Endothelial cell of umbilical vein (primary cell): Measurements from ENCODE around the gene ZEB1. TPM values are rescaled to one million over a fixed set of nuclear protein-coding genes. Genes with fewer than 3 reads are reported as not detected.
A peak's percentile ranks its signal among the peaks of the same experiment; 100 is the strongest.

Experiments used
- Bru-seq: library from RNA; stranded (reverse); fragments of 400-500 nt; gene quantifications from one replicate; lab custom pipeline; 2021; lab: Mats Ljungman, UMichigan
- BruChase-seq, 2 experiments: library from RNA; stranded (reverse); fragments of 400-500 nt; gene quantifications; one replicate each; lab custom pipeline; 2021; lab: Mats Ljungman, UMichigan
- BruUV-seq: library from RNA; stranded (reverse); fragments of 400-500 nt; replicated peaks from 2 replicates; lab custom pipeline; 2021; lab: Mats Ljungman, UMichigan
- CTCF ChIA-PET: fragments of 300-600, 350-600 bp; sonication (Branson Sonifier 250); formaldehyde crosslinking; loops from one replicate; lab custom pipeline; 2021; ENCODE audit warnings: antibody characterized with exemption, inconsistent platforms; lab: Charles Lee
- POLR2A ChIA-PET: fragments of 300-600, 350-600 bp; sonication (Branson Sonifier 250); formaldehyde crosslinking; loops from one replicate; lab custom pipeline; 2021; ENCODE audit warnings: antibody characterized with exemption, inconsistent platforms; lab: Charles Lee
- DNase-seq: peaks from one replicate; pipeline ENCODE4 v3.0.0-alpha.2; 2011; ENCODE audit warnings: low read depth, low spot score
- FAIRE-seq: peaks from 2 replicates; lab custom pipeline; 2011; peaks lifted over from hg19 to GRCh38; lab: Jason Lieb, UNC
- H2AFZ ChIP-seq: 2 replicates; pipeline ENCODE4 v1.6.0; 2012; ENCODE audit warnings: low read depth, low read length, control low read depth, inconsistent platforms
- H3K27ac ChIP-seq: 2 replicates; pipeline ENCODE4 v1.5.1; 2011; ENCODE audit warnings: low read depth, mild to moderate bottlenecking, control low read depth, low read length, moderate library complexity; ENCODE audit not compliant: insufficient read depth
- H3K27me3 ChIP-seq, 2 experiments: 2 replicates each; pipeline versions ENCODE4 v1.6.0 to v1.6.1; 2011; ENCODE audit warnings: low read length in 2 of 2, mixed read lengths in 1 of 2; ENCODE audit not compliant: control insufficient read depth in 2 of 2, insufficient read depth in 2 of 2
- H3K36me3 ChIP-seq, 2 experiments: 2 replicates in 1 of 2; 3 replicates in 1 of 2; pipeline ENCODE4 v1.5.1; 2011; ENCODE audit warnings: low read length in 2 of 2, mild to moderate bottlenecking in 1 of 2, moderate library complexity in 1 of 2; ENCODE audit not compliant: control insufficient read depth in 2 of 2, insufficient read depth in 2 of 2; ENCODE audit errors: extremely low read depth in 1 of 2
- H3K4me1 ChIP-seq: 3 replicates; pipeline ENCODE4 v1.5.1; 2011; ENCODE audit warnings: mild to moderate bottlenecking, low read length; ENCODE audit not compliant: control insufficient read depth, insufficient read depth; ENCODE audit errors: extremely low read depth
- H3K4me2 ChIP-seq: 2 replicates; pipeline ENCODE4 v1.6.1; 2011; ENCODE audit warnings: low read length, control low read depth, mixed read lengths; ENCODE audit not compliant: insufficient read depth
- H3K4me3 ChIP-seq, 3 experiments: fragments of 200-600 bp in 1 of 3; sonication (generic), shearing (Covaris generic) in 1 of 3; replicated peaks in 1 of 3; 2 replicates each; pipeline ENCODE4 v1.5.1; 2011 to 2016; ENCODE audit warnings: control low read depth in 3 of 3, low read length in 3 of 3, mild to moderate bottlenecking in 2 of 3, inconsistent platforms in 1 of 3, low read depth in 1 of 3, moderate library complexity in 1 of 3; ENCODE audit not compliant: insufficient read depth in 1 of 3
- H3K79me2 ChIP-seq: 2 replicates; pipeline ENCODE4 v1.6.0; 2012; ENCODE audit warnings: low read length, inconsistent platforms; ENCODE audit not compliant: control insufficient read depth, insufficient read depth
- H3K9ac ChIP-seq: replicated peaks from 2 replicates; pipeline ENCODE3; 2011; ENCODE audit warnings: low read length, control low read depth; ENCODE audit not compliant: insufficient read depth; ENCODE audit errors: extremely low read depth
- H3K9me1 ChIP-seq: replicated peaks from 3 replicates; pipeline ENCODE4 v1.6.0; 2011; ENCODE audit warnings: mild to moderate bottlenecking, low read length; ENCODE audit not compliant: control insufficient read depth, insufficient read depth; ENCODE audit errors: extremely low read depth
- H3K9me3 ChIP-seq: replicated peaks from 2 replicates; pipeline ENCODE4 v1.5.1; 2012; ENCODE audit warnings: low read length, inconsistent platforms; ENCODE audit not compliant: control insufficient read depth, insufficient read depth
- H4K20me1 ChIP-seq: replicated peaks from 2 replicates; pipeline ENCODE3; 2011; ENCODE audit warnings: mild to moderate bottlenecking, low read length; ENCODE audit not compliant: control insufficient read depth, insufficient read depth; ENCODE audit errors: extremely low read depth
- EZH2 ChIP-seq: IDR thresholded peaks from 2 replicates; pipeline ENCODE4 v1.6.1; 2012; ENCODE audit warnings: borderline replicate concordance, low read depth, mild to moderate bottlenecking, moderate library complexity, low read length, inconsistent platforms; ENCODE audit not compliant: severe bottlenecking
- POLR2A ChIP-seq: IDR thresholded peaks from 2 replicates; pipeline ENCODE4 v1.6.1; 2012; ENCODE audit warnings: low read depth, mild to moderate bottlenecking, control low read depth, low read length
- POLR2AphosphoS5 ChIP-seq: IDR thresholded peaks from 2 replicates; pipeline ENCODE4 v1.6.1; 2012; ENCODE audit warnings: low read depth, mild to moderate bottlenecking, control low read depth, low read length, moderate library complexity; ENCODE audit not compliant: insufficient read depth
- dilution Hi-C: fragments of 300-500 bp; cut with MboI; formaldehyde crosslinking; loops from one replicate; pipeline ENCODE4 v1.15.0; 2019; ENCODE audit warnings: low sequenced_read_pairs; ENCODE audit not compliant: extremely low pct_ligation_motif_present
- intact Hi-C: fragments of 100-400 bp; cut with micrococcal nuclease; formaldehyde crosslinking; loops from one replicate; pipeline ENCODE4 v1.10.0; 2022
- long read RNA-seq: library from polyadenylated mRNA; stranded (forward); transcript quantifications from one replicate; pipeline ENCODE4 v2.0.0, GENCODE V29; 2021
- polyA minus RNA-seq, 3 experiments: library from RNA; depleted of rRNA, polyadenylated mRNA; stranded (reverse); fragments of >200 nt; gene quantifications; 1 replicate in 1 of 3; 2 replicates in 2 of 3; pipeline ENCODE4 v1.2.3, GENCODE V29; 2011
- polyA plus RNA-seq, 4 experiments: library from polyadenylated mRNA; depleted of rRNA in 3 of 4; stranded (reverse) in 3 of 4; unstranded in 1 of 4; fragments of >200 nt; gene quantifications; 2 replicates each; pipeline versions ENCODE4 v1.2.1 to v1.2.3, GENCODE V29; 2011 to 2012; ENCODE audit warnings: missing spikeins in 1 of 4
- total RNA-seq: library from RNA; stranded (reverse); gene quantifications from 2 replicates; pipeline ENCODE4 v1.2.3, GENCODE V29; 2021
- TF ChIP-seq, protein P1 (sequence below), 2 donors: IDR thresholded peaks; 1 replicate in 1 of 2; 2 replicates in 1 of 2; pipeline ENCODE4 v1.5.1; 2011; ENCODE audit warnings: low read length in 2 of 2, mild to moderate bottlenecking in 2 of 2, moderate library complexity in 2 of 2, control low read depth in 1 of 2, inconsistent platforms in 1 of 2, low read depth in 1 of 2; ENCODE audit not compliant: insufficient read depth in 1 of 2; ENCODE audit errors: extremely low read depth in 1 of 2

ZEB1 gene
- total RNA-seq (117 and 130 TPM in 2 replicates), polyA plus RNA-seq (16.2 and 19.8 TPM in 2 replicates), polyA minus RNA-seq (125 and 132 TPM in 2 replicates), Bru-seq, nascent RNA (percentile 99 among the genes with signal in this experiment), BruChase-seq, experiment 1, labeled RNA remaining after a 6-hour chase (percentile 92 among the genes with signal in this experiment), BruChase-seq, experiment 2, labeled RNA remaining after a 2-hour chase (percentile 97 among the genes with signal in this experiment)
- 25.6 and 27.9 TPM in 2 replicates for polyA plus RNA-seq (2011; cell fraction: cytosol; rRNA removed)
- polyA plus RNA-seq (2011; cell fraction: nucleus; rRNA removed), result 147 and 165 TPM in 2 replicates
- 70.6 and 77.6 TPM in 2 replicates for polyA plus RNA-seq (2012)
- 8.4 TPM for polyA minus RNA-seq (2011; cell fraction: cytosol; rRNA and poly(A)+ RNA removed)
- polyA minus RNA-seq (2011; cell fraction: nucleus; rRNA and poly(A)+ RNA removed), result 450 and 456 TPM in 2 replicates
- long read RNA-seq, full-length matches to known transcripts, result 37 of 77 reads
- long read RNA-seq, partial matches to known transcripts, result 29 of 77 reads
- long read RNA-seq, other reads (novel, unspliced or antisense), result 11 of 77 reads

DNA sequence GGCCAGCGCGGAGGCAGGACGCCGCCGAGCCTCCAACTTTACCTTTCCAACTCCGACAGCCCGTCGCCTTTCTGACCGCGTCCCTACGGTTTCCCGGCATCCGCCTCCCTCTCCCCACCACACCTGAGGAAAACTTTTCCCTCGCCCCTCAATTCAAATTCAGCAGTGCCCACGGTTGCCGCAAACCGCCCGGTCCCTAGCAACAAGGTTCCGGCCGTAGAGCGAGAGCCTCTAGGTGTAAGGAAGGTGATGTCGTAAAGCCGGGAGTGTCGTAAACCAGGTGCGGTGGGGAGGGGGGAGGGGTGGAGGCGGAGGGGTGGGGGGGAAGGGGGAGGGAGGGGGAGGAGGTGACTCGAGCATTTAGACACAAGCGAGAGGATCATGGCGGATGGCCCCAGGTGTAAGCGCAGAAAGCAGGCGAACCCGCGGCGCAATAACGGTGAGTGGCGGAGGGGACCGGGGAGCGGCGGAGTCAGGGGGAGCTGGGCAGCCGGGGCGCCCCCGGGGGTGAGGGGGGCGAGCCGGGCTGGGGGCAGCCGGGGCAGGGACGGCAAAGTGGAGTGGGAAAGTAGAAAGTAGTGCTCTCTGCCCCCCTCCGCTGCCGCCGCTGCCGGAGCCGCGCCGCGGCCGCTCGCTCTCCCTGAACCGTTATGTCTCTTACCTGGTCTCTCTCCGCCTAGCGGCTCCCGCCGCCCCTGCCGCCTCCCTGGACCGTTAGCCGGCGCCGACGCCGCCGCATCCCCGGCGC, at the start of gene ZEB1:
ZEB1 (plus strand) TSS at position 363 of the 748 bp plus-strand sequence; CDS start at position 382, 19 bp downstream.
- Histone ChIP-seq H2AFZ (peak within 1 kb of the TSS; percentile 41), H4K20me1 (peaks cover 10% of the 10 kb centered on the region), H3K9me3 (no peaks in the 10 kb centered on the region), H3K9me1 (no peaks in the 10 kb centered on the region), H3K27ac (peak within 1 kb of the TSS; percentile 96), H3K4me1 (peaks cover 64% of the 10 kb centered on the region), H3K79me2 (peaks cover 64% of the 10 kb centered on the region), H3K9ac (peak within 1 kb of the TSS; percentile 97), H3K27me3 (no peaks in the 10 kb centered on the region), H3K4me2 (peak within 1 kb of the TSS; percentile 99), H3K36me3 (no peaks in the 10 kb centered on the region), H3K4me3 (peak within 1 kb of the TSS; percentile 88 to 96 (median 94))
- peak; percentile 71 for FAIRE-seq
- intact Hi-C loops, result loop anchor here (1.0 to 10.0 kb wide), 11 partner anchors 40 to 592 kb away; no protein-coding TSS in a partner anchor
- BruUV-seq, result no TSS peak
- TF ChIP-seq, protein P1, sequence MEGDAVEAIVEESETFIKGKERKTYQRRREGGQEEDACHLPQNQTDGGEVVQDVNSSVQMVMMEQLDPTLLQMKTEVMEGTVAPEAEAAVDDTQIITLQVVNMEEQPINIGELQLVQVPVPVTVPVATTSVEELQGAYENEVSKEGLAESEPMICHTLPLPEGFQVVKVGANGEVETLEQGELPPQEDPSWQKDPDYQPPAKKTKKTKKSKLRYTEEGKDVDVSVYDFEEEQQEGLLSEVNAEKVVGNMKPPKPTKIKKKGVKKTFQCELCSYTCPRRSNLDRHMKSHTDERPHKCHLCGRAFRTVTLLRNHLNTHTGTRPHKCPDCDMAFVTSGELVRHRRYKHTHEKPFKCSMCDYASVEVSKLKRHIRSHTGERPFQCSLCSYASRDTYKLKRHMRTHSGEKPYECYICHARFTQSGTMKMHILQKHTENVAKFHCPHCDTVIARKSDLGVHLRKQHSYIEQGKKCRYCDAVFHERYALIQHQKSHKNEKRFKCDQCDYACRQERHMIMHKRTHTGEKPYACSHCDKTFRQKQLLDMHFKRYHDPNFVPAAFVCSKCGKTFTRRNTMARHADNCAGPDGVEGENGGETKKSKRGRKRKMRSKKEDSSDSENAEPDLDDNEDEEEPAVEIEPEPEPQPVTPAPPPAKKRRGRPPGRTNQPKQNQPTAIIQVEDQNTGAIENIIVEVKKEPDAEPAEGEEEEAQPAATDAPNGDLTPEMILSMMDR (IDR thresholded peaks at IDR 0.05; ENCODE audit: extremely low read depth in 1 of 2, insufficient read depth in 1 of 2, low read depth in 1 of 2, low read length in 2 of 2), result peak; percentile 19 to 55
- no peak for TF ChIP-seq POLR2AphosphoS5
- no peak for TF ChIP-seq POLR2A
- no peak for TF ChIP-seq EZH2
- POLR2A ChIA-PET, result interaction anchor here (0.7 to 1.5 kb wide), 2 partner anchors 287 to 403 kb away, joined by 3 to 4 read pairs; partner anchors contain the start of gene ZNF438
- DNase-seq, result peak; percentile 79
- dilution Hi-C loops, result no loop called here
- CTCF ChIA-PET, result interaction anchor here (1.9 to 2.6 kb wide), 3 partner anchors 172 to 567 kb away, joined by 8 to 13 read pairs (median 12); partner anchors contain the start of gene ZNF438
